Spinal cord (tissue), 10 donors: ENCODE data around the gene RUNX3. TPM values are rescaled to one million over a fixed set of nuclear protein-coding genes. Genes with fewer than 3 reads are reported as not detected.
A peak's percentile ranks its signal among the peaks of the same experiment; 100 is the strongest.
"Not testable (repeated sequence)": the region's sequence is repeated elsewhere in the genome, so short reads cannot be mapped to it uniquely, and the experiment has no call there.

Experiments used
- DNase-seq, 6 donors: peaks; one replicate each; pipeline versions ENCODE4 v3.0.0 to v3.0.0-alpha.2; 2013 to 2015; ENCODE audit warnings: low spot score in 6 of 6, low read depth in 4 of 6
- H3K27ac ChIP-seq: one replicate; pipeline ENCODE4 v1.5.1; 2013; ENCODE audit warnings: low read depth, low read length, control low read depth
- H3K27me3 ChIP-seq: one replicate; pipeline ENCODE4 v1.6.1; 2013; ENCODE audit warnings: low read length; ENCODE audit not compliant: control insufficient read depth, insufficient read depth
- H3K36me3 ChIP-seq: one replicate; pipeline ENCODE4 v1.6.1; 2013; ENCODE audit warnings: low read length; ENCODE audit not compliant: control insufficient read depth, insufficient read depth
- H3K4me1 ChIP-seq: one replicate; pipeline ENCODE4 v1.6.1; 2013; ENCODE audit warnings: low read length; ENCODE audit not compliant: control insufficient read depth, insufficient read depth
- H3K4me3 ChIP-seq: one replicate; pipeline ENCODE4 v1.5.1; 2013; ENCODE audit warnings: low read depth, low read length, control low read depth
- H3K9me3 ChIP-seq: one replicate; pipeline ENCODE4 v1.6.1; 2013; ENCODE audit warnings: low read length; ENCODE audit not compliant: control insufficient read depth, insufficient read depth
- WGBS: methylation state at CpG from one replicate; pipeline ENCODE4 v1.1.5; 2013; ENCODE audit warnings: missing lambda C conversion rate; ENCODE audit not compliant: insufficient coverage; 5-methylcytosine and 5-hydroxymethylcytosine counted together
- polyA plus RNA-seq, 2 donors: library from polyadenylated mRNA; unstranded; fragments of 120-200 nt; gene quantifications; one replicate each; pipeline ENCODE4 v1.2.1, GENCODE V29; 2013; ENCODE audit not compliant: insufficient read length in 2 of 2
- total RNA-seq, 2 donors: library from RNA; depleted of rRNA in 1 of 2; stranded (reverse); fragments of 120-200 nt in 1 of 2; fragments of >200 nt in 1 of 2; gene quantifications; one replicate each; pipeline versions ENCODE4 v1.2.3 to v1.2.4, GENCODE V29; 2013 to 2014
- donor health status: healthy.

The RUNX3 gene
- total and polyA plus RNA-seq, 4 donors: 0.08 to 0.42 (median 0.10) TPM

GRCh38 chr1:24897263-24898151 lies 32.6 kb downstream of the RUNX3 start:
- 77% methylated on average over 11 of the region's 17 CpGs for whole genome bisulfite sequencing
- Histone ChIP-seq H3K36me3 (no peaks in the 10 kb centered on the region), H3K4me3 (no peak overlapping the region), H3K27ac (no peak overlapping the region), H3K9me3 (peaks cover 2% of the 10 kb centered on the region), H3K27me3 (peaks cover 11% of the 10 kb centered on the region), H3K4me1 (no peaks in the 10 kb centered on the region)
- no peak for DNase-seq

- peaks cover 11% of the 10 kb centered on the region for H3K27me3 ChIP-seq
- no peak overlapping the region for H3K4me3 ChIP-seq
- DNase-seq: no peak
- peaks cover 2% of the 10 kb centered on the region for H3K9me3 ChIP-seq
- 79% methylated on average over 5 of the region's 14 CpGs for WGBS
- no peaks in the 10 kb centered on the region for H3K36me3 ChIP-seq
- H3K27ac ChIP-seq: no peak overlapping the region
- H3K4me1 ChIP-seq: no peaks in the 10 kb centered on the region
Observed at GRCh38 chr1:24896596-24897262, 33.3 kb downstream of the RUNX3 start.

GRCh38 chr1:24896176-24896575 lies 33.9 kb downstream of the RUNX3 start:
- Histone ChIP-seq H3K36me3 (no peaks in the 10 kb centered on the region), H3K4me3 (no peak overlapping the region), H3K27ac (no peak overlapping the region), H3K27me3 (peaks cover 10% of the 10 kb centered on the region), H3K4me1 (no peaks in the 10 kb centered on the region), H3K9me3 (peaks cover 2% of the 10 kb centered on the region)
- no peak for DNase-seq
- 89% methylated on average over 6 of the region's 6 CpGs for WGBS

GRCh38 chr1:24895511-24895910 lies 34.6 kb downstream of the RUNX3 start:
- Histone ChIP-seq H3K4me3 (no peak overlapping the region), H3K4me1 (no peaks in the 10 kb centered on the region), H3K36me3 (no peaks in the 10 kb centered on the region), H3K27ac (no peak overlapping the region), H3K9me3 (peaks cover 2% of the 10 kb centered on the region), H3K27me3 (peaks cover 9% of the 10 kb centered on the region)
- WGBS: 87% methylated on average over 3 of the region's 4 CpGs
- DNase-seq: no peak

GRCh38 chr1:24894002-24894401 lies 36.1 kb downstream of the RUNX3 start:
- 57% methylated on average over 5 of the region's 8 CpGs for WGBS
- no peak overlapping the region for H3K27ac ChIP-seq
- no peak for DNase-seq

GRCh38 chr1:24893431-24893830 lies 36.6 kb downstream of the RUNX3 start:
- Histone ChIP-seq H3K4me1 (no peaks in the 10 kb centered on the region), H3K27me3 (peaks cover 2% of the 10 kb centered on the region), H3K4me3 (no peak overlapping the region), H3K27ac (no peak overlapping the region), H3K9me3 (peaks cover 2% of the 10 kb centered on the region), H3K36me3 (no peaks in the 10 kb centered on the region)
- no CpG with 5 or more reads among the region's 3 CpGs for WGBS
- DNase-seq: peak in 1 of 6 donors; percentile 26

More at GRCh38 chr1:24894002-24894401, 36.1 kb downstream of the RUNX3 start:
- Histone ChIP-seq H3K27me3 (peaks cover 2% of the 10 kb centered on the region), H3K4me3 (no peak overlapping the region), H3K36me3 (no peaks in the 10 kb centered on the region), H3K4me1 (no peaks in the 10 kb centered on the region), H3K9me3 (peaks cover 2% of the 10 kb centered on the region)

- Histone ChIP-seq H3K9me3 (peaks cover 2% of the 10 kb centered on the region), H3K4me3 (no peak overlapping the region), H3K36me3 (no peaks in the 10 kb centered on the region), H3K27me3 (peaks cover 2% of the 10 kb centered on the region), H3K4me1 (no peaks in the 10 kb centered on the region), H3K27ac (no peak overlapping the region)
- WGBS: 71% methylated on average over 1 of the region's 1 CpG
- DNase-seq: no peak
Observed at GRCh38 chr1:24892188-24893153, 37.6 kb downstream of the RUNX3 start.

GRCh38 chr1:24891367-24891766 lies 38.7 kb downstream of the RUNX3 start:
- not testable (repeated sequence) for H3K27ac ChIP-seq, H3K27me3 ChIP-seq, H3K36me3 ChIP-seq, DNase-seq, H3K9me3 ChIP-seq, H3K4me1 ChIP-seq, H3K4me3 ChIP-seq
- no CpG with 5 or more reads among the region's 1 CpG for WGBS

GRCh38 chr1:24890887-24891286 lies 39.2 kb downstream of the RUNX3 start:
- no peaks in the 10 kb centered on the region for H3K4me1 ChIP-seq
- no peak overlapping the region for H3K4me3 ChIP-seq
- H3K27me3 ChIP-seq: peaks cover 2% of the 10 kb centered on the region
- DNase-seq: no peak
- no peak overlapping the region for H3K27ac ChIP-seq
- no peaks in the 10 kb centered on the region for H3K36me3 ChIP-seq
- WGBS: no CpG with 5 or more reads among the region's 2 CpGs
- H3K9me3 ChIP-seq: peaks cover 2% of the 10 kb centered on the region
